A549 (cell line): ENCODE measurements around the gene DIP2C.

Experiments used
- CHD4 ChIP-seq: fragments of 200-600 bp; sonication (generic); IDR thresholded peaks from 2 replicates; pipeline ENCODE4 v1.6.1; 2016; ENCODE audit warnings: antibody characterized with exemption, mild to moderate bottlenecking, borderline replicate concordance
- CTCF ChIP-seq: fragments of >200 bp; sonication (Bioruptor Twin); formaldehyde crosslinking; IDR thresholded peaks from 3 replicates; pipeline ENCODE4 v1.5.1; 2016
- ELK1 ChIP-seq: fragments of 150-350 bp; IDR thresholded peaks from 2 replicates; pipeline ENCODE4 v1.6.1; 2014; ENCODE audit warnings: low read depth, mild to moderate bottlenecking, low read length
- JUN ChIP-seq, 2 experiments: fragments of >200 bp; sonication (Bioruptor Twin); formaldehyde crosslinking; IDR thresholded peaks; 2 replicates in 1 of 2; 3 replicates in 1 of 2; pipeline ENCODE4 v1.6.1; 2016 to 2017
- MAFK ChIP-seq: fragments of 450-650 bp; IDR thresholded peaks from 2 replicates; pipeline ENCODE4 v1.6.1; 2014; ENCODE audit not compliant: partially characterized antibody
- POLR2A ChIP-seq: IDR thresholded peaks from 2 replicates; pipeline ENCODE4 v1.6.1; 2012; ENCODE audit warnings: mild to moderate bottlenecking, low read length
- RAD21 ChIP-seq, 2 experiments: fragments of >200 bp in 1 of 2; sonication (Bioruptor Twin) in 1 of 2; formaldehyde crosslinking in 1 of 2; IDR thresholded peaks in 1 of 2; conservative IDR thresholded peaks in 1 of 2; 2 replicates in 1 of 2; 3 replicates in 1 of 2; pipeline ENCODE4 v1.6.1; 2012 to 2018; ENCODE audit warnings: inconsistent platforms in 1 of 2
- SMC3 ChIP-seq: fragments of >200 bp; sonication (Bioruptor Twin); formaldehyde crosslinking; IDR thresholded peaks from 3 replicates; pipeline ENCODE4 v1.6.1; 2018; ENCODE audit warnings: inconsistent platforms

GRCh38 chr10:369221-369683 lies 320.2 kb downstream of the DIP2C start:
- TF ChIP-seq CTCF (no peak), MAFK (no peak), CHD4 (no peak), RAD21 (conservative IDR thresholded peaks at IDR 0.05 in 1 of 2, IDR thresholded peaks at IDR 0.05 in 1 of 2) (no peak), POLR2A (no peak), SMC3 (no peak), JUN (IDR thresholded peaks at IDR 0.05) (no peak), ELK1 (no peak)
